Measurements from ENCODE around the gene LYST.

DNA sequence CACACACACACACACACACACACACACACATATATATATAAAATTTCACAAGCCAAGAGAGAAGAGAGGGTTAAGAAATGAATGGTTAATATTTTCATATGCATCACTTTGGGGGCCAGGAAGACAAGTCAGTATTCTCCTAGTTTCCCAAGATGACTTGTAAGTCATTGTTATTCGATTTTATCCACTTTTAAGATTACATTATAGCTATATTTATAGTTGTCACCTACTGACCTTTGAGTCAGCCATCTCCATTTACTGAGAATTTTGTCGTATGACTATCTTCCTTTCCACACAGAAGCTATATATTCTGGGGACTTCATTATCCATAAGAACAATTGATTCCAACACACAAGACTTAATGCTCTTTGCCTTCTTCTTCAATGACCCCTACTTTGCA lies 8.9 kb downstream of the LYST start:
- TF ChIP-seq, protein P1, sequence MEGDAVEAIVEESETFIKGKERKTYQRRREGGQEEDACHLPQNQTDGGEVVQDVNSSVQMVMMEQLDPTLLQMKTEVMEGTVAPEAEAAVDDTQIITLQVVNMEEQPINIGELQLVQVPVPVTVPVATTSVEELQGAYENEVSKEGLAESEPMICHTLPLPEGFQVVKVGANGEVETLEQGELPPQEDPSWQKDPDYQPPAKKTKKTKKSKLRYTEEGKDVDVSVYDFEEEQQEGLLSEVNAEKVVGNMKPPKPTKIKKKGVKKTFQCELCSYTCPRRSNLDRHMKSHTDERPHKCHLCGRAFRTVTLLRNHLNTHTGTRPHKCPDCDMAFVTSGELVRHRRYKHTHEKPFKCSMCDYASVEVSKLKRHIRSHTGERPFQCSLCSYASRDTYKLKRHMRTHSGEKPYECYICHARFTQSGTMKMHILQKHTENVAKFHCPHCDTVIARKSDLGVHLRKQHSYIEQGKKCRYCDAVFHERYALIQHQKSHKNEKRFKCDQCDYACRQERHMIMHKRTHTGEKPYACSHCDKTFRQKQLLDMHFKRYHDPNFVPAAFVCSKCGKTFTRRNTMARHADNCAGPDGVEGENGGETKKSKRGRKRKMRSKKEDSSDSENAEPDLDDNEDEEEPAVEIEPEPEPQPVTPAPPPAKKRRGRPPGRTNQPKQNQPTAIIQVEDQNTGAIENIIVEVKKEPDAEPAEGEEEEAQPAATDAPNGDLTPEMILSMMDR (conservative IDR thresholded peaks at IDR 0.05 in 1 of 2, IDR thresholded peaks at IDR 0.05 in 1 of 2; ENCODE audit: low read depth in 1 of 2, low read length in 2 of 2) = no peak
- no peak for TF ChIP-seq EZH2 (IDR thresholded peaks at IDR 0.05; ENCODE audit: low read length, missing control alignments)

Measured in fibroblast of lung (primary cell).